Sciatic nerve (tissue), 2 donors: Measurements from ENCODE around the gene SYNGAP1. TPM values are rescaled to one million over a fixed set of nuclear protein-coding genes. Genes with fewer than 3 reads are reported as not detected.
A peak's percentile ranks its signal among the peaks of the same experiment; 100 is the strongest.
"Not testable (repeated sequence)": the region's sequence is repeated elsewhere in the genome, so short reads cannot be mapped to it uniquely, and the experiment has no call there.

Experiments
- ATAC-seq: fragments of 200-7000 bp; cut with Tn5 transposase; one replicate; pipeline ENCODE4 v1.9.1; 2020; ENCODE audit warnings: mild to moderate bottlenecking, moderate library complexity
- DNase-seq: peaks from one replicate; pipeline ENCODE4 v3.0.0-alpha.2; 2020; ENCODE audit warnings: low spot score
- intact Hi-C: fragments of 100-400 bp; cut with DNase I; formaldehyde crosslinking; loops from one replicate; pipeline ENCODE4 v1.14.2; 2022
- total RNA-seq: library from RNA; stranded (reverse); fragmentation: NEBNext Ultra II Directional; extraction: Animal tissue kit (Norgen Biotek cat#: 25700); gene quantifications from one replicate; pipeline ENCODE4 v1.2.1, GENCODE V29; 2021
- donor health status: DM: no; HTN: no; CAD: no.
- donor health status: DM: no; HTN: no; CAD: no.

The SYNGAP1 gene
- total RNA-seq, 1 donor from 2014 or later: 30.2 TPM

DNA sequence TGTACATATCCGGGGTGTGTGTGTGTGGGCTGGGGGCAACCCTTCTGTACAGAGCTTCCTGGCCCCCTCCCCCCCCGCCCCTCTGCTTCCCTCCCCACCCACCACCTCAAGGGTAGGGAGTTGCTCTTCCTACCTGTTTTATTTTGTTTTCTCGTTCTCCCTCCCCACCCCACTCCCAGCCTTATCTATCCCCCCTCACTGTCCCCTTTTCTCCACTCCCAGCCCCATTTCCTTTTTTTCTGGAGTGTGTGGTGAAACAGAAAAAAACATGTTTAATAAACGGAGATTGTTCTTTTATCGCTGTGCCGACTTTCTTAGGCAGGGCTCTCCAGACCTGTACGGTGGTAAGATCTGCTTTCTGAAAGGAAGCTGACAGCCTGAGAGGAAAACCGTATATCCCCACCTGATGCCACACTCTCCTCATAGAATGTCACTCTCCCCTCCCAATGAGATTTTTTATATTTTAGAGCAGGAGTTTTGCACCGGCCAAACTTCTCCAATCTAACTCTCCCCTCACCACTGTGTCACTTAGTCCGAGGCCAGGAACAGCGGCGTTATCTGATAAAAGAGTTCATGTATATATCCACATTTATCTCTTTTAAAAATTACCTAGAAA lies 33.6 kb downstream of the SYNGAP1 start:
- DNase-seq: no peak
- intact Hi-C loops: loop anchor here (10.0 kb wide), 1 partner anchor 121 kb away; no protein-coding TSS in a partner anchor
- ATAC-seq: no peak

DNA sequence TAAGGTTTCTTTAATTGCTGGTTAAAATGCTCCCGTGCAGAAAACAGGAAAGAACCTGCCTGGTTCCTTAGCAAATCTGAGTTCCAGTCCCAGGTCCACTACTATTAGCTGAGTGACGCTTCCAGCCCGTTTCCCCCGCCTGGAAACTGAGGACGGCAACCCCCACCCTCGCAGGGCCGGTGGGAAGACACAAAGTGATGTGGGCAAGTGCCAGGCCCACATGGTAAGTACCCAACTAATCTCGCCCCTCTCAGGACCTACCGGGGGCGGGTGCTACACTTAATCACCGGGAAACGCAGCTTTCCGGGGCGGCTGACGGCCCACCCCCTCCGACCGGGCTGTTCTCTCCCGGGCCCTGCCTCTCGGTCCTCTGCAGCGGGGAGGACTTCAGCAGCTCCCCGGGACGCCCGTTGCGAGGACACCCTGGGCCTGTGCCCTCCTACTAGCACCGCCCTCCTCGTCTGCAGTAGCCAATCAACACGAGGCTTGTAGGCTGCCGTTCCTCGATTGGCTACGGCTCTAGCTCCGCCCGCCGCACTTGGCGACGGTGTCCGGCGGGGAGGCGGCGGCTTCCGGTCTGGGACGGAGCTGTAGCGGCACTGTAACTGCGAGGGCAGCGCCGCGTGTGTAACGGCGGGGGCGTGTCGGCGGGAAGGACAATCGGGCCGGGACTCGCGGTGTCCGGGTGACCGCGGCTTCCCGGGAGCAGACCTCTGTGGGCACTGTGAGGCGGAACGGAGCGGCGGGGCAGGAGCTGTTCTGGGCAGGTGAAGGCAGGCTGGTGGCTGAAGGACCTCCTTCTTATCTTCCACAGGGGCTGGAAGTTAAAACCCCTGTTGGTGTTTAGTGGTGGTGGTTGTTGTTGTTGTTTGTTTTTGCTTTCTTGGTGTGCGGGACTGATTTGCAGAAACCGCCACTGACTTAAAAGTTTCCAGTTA lies 34.4 kb downstream of the SYNGAP1 start, which contains the start of gene ZBTB9:
Gene ZBTB9 (plus strand): TSS at position 568 of the 938 bp plus-strand sequence. CDS start 525 bp downstream, outside the sequence.
- intact Hi-C loops: loop anchor here (10.0 kb wide), 1 partner anchor 121 kb away; no protein-coding TSS in a partner anchor
- ATAC-seq (peak; percentile 99), DNase-seq (peak; percentile 97)

DNA sequence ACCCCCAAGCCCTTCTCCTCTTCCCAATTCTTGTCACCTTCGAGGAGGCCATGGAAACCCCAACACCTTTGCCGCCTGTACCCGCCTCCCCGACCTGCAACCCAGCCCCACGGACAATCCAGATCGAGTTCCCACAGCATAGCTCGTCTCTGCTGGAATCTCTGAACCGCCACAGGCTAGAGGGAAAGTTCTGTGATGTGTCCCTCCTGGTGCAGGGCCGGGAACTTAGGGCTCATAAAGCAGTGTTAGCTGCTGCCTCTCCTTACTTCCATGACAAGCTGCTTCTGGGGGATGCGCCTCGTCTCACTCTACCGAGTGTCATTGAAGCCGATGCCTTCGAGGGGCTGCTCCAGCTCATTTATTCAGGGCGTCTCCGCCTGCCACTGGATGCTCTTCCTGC lies 35.2 kb downstream of the SYNGAP1 start:
- ATAC-seq: no peak
- intact Hi-C loops: loop anchor here (10.0 kb wide), 1 partner anchor 120 kb away; no protein-coding TSS in a partner anchor
- DNase-seq: no peak

DNA sequence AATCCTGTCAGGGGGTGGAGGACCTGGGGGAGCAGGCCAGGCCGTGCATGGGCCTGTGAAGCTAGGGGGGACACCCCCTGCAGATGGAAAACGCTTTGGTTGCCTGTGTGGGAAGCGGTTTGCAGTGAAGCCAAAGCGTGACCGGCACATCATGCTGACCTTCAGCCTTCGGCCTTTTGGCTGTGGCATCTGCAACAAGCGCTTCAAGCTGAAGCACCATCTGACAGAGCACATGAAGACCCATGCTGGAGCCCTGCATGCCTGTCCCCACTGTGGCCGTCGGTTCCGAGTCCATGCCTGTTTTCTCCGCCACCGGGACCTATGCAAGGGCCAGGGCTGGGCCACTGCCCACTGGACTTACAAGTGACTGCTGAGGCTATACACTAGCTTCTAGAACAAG lies 36.3 kb downstream of the SYNGAP1 start:
- DNase-seq: no peak
- intact Hi-C loops: loop anchor here (10.0 kb wide), 1 partner anchor 119 kb away; no protein-coding TSS in a partner anchor
- ATAC-seq: no peak

DNA sequence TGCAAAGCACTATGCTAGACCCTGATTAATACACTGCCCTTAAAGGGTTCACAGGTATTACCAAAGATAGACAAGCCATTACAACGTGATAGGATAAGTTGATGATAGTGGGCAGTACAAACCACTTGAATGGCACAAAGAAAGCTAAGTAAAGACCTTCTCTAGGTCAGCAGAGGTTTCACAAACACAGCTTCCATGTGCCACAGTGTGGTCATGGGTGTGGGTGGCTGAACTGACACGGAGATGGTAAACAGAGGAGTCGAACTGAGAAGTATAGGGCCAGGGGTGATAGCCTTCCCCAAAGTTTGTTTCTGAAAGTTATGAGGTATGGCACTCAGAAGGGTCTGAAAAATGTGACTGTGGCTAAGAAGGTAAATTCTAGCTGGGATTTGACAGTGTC lies 38.8 kb downstream of the SYNGAP1 start:
- DNase-seq (no peak), ATAC-seq (no peak)
- intact Hi-C loops: loop anchor here (10.0 kb wide), 1 partner anchor 116 kb away; no protein-coding TSS in a partner anchor

DNA sequence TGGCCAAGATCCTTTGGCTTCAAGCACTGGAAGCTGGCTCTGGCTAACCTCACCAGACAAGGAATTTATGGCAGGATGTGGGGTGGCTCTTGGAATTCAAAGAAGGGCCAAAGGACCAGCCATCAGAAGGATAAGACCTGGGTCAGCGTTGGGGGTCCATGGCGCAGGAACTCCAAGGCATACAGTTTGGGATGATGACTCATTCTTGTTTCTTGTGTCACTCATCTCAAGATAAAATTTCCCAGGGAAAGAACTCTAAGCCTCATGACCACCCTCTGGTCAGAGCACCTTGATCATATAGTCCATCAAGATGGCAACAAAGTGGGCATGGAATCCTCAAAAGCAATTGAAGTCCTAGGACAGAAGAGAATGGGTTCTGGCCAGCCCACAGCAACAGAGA lies 39.4 kb downstream of the SYNGAP1 start:
- ATAC-seq: no peak
- intact Hi-C loops: loop anchor here (10.0 kb wide), 1 partner anchor 116 kb away; no protein-coding TSS in a partner anchor
- DNase-seq: no peak

DNA sequence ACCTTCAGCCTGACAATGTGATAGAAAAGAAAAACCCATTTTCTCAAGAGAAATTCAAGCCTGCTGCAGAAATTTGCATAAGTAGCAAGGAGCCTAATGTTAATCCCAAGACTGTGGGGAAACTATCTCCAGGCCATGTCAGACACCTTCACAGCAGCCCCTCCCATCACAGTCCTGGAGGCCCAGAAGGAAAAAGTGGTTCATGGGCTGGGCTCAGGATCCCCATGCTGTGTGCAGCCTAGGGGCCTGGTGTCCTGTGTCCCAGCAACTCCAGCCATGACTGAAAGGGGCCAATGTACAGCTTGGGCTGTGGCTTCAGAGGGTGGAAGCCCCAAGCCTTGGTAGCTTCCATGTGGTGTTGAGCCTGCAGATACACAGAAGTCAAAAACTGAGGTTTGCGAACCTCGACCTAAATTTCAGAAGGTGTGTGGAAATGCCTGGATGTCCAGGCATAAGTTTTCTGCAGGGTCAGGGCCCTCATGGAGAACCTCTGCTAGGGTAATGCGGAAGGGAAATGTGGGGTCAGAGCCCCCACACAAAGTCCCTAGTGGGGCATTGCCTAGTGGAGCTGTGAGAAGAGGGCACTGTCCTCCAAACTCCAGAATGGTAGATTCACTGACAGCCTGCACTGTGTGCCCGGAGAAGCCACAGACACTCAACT lies 46.3 kb downstream of the SYNGAP1 start:
- intact Hi-C loops: no loop called here
- no peak for ATAC-seq
- DNase-seq: no peak

DNA sequence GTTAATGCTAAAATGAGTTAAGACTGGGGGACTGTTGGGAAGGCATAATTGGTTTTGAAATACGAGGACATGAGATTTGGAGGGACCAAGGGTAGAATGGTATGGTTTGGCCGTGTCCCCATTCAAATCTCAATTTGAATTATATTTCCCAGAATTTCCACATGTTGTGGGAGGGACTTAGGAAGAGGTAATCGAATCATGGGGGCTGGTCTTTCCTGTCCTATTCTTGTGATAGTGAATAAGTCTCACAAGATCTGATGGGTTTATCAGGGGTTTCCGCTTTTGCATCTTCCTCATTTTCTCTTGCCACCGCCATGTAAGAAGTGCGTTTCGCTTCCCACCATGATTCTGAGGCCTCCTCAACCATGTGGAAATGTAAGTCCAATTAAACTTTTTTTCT lies 47.2 kb downstream of the SYNGAP1 start:
- no peak for ATAC-seq
- DNase-seq: no peak
- intact Hi-C loops: no loop called here

DNA sequence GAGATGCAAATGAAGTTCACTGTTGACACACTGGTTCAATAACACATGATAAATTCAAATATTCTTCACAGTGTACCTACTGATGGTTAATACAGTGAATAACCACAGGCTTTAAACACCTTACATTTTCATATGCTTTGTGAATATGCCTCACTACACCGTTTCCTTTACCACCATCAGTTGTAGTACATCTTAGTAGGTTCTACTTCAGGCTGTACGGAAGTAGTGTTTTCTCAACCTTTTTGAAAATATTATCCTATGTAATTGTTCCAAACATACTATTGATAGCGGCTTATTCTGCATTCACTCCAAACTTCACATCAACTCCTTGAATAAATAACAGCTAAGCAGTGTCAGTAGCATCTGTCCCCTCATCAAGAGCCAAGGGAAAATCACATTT lies 49.8 kb downstream of the SYNGAP1 start:
- intact Hi-C loops: no loop called here
- DNase-seq: no peak
- ATAC-seq: no peak

DNA sequence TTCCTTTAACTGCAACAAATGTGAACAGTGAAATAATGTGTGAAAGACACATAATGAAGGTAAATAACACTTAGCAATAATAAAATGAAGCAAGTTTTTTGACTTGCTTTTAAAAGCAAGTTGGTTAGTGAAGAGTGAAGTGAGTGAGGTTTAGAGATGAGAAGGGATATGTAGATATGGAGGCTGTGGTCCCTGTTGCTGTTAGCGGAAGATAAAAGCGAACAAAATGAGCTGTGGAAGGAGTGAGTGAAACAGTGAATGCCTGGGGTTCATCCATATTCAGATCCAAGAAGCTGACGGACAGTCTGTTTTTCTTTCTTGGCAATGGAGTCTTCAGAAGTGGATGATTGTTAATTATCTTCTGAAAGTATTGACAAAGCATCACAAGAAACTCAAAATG lies 58.0 kb downstream of the SYNGAP1 start:
- no peak for ATAC-seq
- intact Hi-C loops: no loop called here
- DNase-seq: no peak

DNA sequence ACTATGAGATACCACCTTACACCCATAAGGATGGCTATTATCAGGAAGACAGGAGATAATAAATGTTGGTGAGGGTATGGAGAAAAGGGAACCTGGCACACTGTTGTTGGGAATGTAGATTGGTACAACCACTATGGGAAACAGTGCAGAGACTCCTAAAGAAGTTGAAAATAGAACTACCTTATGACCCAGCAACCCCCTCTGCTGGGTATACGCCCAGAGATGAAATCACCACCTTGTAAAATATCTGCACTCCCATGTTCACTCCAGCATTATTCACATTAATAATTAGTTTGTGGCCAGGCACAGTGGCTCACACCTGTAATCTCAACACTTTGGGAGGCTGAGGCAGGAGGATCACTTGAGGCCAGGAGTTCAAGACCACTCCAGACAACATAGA lies 61.3 kb downstream of the SYNGAP1 start:
- intact Hi-C loops: no loop called here
- DNase-seq (no peak), ATAC-seq (no peak)

DNA sequence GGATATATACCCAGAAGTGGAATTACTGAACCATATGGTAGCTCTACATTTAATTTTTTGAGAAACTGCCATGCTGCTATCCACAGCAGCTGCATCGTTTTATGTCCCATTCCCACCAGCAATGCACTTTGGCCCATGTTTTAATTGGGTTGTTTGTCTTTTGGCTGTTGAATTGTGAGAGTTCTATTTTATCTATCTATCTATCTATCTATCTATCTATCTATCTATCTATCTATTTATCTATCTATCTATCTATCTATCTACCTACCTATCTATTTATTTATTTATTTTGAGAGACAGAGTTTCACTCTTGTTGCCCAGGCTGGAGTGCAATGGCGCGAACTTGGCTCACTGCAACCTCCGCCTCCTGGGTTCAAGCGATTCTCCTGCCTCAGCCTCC lies 62.8 kb downstream of the SYNGAP1 start:
- DNase-seq, intact Hi-C loops, ATAC-seq: not testable (repeated sequence)

DNA sequence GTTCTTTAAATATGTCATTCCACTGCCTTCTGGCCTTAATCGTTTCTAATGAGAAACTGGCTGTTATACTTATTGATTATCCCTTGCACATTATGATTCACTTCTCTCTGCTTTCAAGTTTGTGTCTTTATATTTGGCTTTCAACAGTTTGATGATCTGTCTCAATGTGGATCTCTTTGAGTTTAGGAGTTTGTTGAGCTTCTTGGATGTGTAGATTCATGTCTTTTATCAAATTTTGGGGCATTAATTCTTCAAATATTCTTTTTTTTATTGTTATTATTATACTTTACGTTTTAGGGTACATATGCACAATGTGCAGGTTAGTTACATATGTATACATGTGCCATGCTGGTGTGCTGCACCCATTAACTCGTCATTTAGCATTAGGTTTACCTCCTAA lies 63.8 kb downstream of the SYNGAP1 start:
- intact Hi-C loops: no loop called here
- DNase-seq: no peak
- ATAC-seq: no peak

DNA sequence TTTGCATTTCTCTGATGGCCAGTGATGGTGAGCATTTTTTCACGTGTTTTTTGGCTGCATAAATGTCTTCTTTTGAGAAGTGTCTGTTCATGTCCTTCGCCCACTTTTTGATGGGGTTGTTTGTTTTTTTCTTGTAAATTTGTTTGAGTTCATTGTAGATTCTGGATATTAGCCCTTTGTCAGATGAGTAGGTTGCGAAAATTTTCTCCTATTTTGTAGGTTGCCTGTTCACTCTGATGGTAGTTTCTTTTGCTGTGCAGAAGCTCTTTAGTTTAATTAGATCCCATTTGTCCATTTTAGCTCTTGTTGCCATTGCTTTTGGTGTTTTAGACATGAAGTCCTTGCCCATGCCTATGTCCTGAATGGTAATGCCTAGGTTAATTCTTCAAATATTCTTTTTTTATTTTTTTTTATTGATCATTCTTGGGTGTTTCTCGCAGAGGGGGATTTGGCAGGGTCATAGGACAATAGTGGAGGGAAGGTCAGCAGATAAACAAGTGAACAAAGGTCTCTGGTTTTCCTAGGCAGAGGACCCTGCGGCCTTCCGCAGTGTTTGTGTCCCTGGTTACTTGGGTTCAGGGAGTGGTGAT lies 64.9 kb downstream of the SYNGAP1 start:
- intact Hi-C loops, DNase-seq, ATAC-seq: not testable (repeated sequence)

DNA sequence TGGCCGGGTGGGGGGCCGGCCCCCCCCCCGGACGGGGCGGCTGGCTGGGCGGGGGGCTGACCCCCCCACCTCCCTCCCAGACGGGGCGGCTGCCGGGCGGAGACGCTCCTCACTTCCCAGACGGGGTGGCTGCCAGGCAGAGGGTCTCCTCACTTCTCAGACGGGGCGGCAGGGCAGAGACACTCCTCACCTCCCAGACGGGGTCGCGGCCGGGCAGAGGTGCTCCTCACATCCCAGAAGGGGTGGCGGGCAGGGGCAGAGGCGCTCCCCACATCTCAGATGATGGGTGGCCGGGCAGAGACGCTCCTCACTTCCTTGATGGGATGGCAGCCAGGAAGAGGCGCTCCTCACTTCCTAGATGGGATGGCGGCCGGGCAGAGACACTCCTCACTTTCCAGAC lies 65.8 kb downstream of the SYNGAP1 start:
- DNase-seq, intact Hi-C loops, ATAC-seq: not testable (repeated sequence)

DNA sequence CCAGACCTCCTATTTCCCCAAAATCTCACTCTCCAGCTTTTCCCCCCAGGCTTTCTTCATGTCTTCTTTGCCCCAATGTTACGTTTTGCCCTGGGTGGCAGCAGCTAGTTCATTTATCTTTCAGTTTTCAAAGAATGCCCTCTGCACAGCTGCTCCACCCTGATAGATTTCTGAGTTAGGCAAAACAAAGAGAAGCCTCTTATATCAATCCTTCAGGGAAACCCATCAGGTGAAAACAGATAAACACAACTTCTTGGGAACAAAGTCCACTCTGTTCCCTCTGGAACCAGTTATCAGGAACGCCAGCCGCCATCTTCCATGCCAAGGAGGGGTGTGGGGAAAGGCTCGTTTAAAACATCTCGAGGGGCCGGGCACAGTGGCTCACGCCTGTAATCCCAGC lies 68.5 kb downstream of the SYNGAP1 start:
- ATAC-seq (no peak), DNase-seq (no peak)
- intact Hi-C loops: no loop called here

DNA sequence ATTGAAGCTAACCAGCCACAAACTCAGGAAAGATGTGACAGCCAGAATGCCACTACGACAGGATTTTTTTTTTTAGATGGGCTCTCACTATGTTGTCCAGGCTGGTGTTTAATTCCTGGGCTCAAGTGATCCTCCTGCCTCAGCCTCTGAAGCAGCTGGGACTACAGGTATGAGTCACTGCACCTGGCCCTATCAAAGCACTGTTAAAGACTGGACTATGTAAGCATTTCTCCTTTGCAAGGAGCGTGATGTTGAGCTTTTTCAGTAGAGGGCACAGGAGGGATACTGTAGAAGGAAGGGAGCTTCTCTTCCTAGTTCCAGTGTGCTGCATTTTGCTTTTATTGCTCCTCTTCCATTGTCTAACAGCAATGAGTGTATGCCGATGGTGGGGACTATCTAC lies 70.3 kb downstream of the SYNGAP1 start:
- no peak for DNase-seq
- intact Hi-C loops: no loop called here
- no peak for ATAC-seq

DNA sequence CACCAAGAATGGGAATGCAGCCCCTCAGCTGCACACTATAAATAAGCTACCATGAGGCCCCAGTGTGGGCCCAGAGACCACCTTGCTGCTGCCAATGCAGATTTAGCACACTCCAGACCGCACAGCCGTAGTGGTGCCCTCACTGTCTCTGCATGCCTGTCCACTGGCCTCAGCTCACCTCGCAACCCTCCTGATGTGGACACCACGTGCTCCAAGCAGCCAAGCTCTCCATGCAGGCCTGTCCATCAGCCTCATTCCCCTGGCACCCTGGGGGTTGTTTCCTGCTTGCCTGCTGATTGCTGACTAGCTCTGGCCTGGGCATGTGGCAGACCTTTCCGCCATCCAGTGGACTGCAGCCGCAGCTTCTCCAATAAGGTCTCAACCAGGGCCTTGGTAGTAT lies 70.8 kb downstream of the SYNGAP1 start:
- intact Hi-C loops: no loop called here
- DNase-seq: no peak
- ATAC-seq: no peak

DNA sequence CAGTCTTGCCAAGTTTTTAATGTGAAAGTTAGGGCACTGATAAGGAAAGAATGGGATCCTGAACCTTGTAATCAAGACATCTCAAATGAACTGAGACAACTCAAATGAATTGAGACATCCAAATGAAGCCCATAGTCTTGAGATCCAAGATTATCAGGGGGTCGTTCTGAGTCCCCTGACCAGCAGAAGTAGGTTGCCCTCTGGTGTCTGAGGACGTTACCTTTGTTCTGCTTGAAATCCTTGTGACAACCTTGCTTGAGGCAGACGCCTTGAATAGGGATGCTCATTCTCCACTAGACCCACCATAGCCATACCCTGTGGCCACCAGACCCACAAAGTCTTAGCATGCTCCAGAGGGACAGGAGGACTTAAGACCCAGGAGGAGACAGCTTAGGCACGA lies 72.2 kb downstream of the SYNGAP1 start:
- ATAC-seq (no peak), DNase-seq (no peak)
- intact Hi-C loops: no loop called here
